HepG2 (cell line): ENCODE data around the gene MACROD2. TPM values are rescaled to one million over a fixed set of nuclear protein-coding genes. Genes with fewer than 3 reads are reported as not detected.

Experiments used
- ATAC-seq: fragments of 200-7000 bp; cut with Tn5 transposase; 3 replicates; pipeline ENCODE4 v1.9.1; 2020; ENCODE audit warnings: mild to moderate bottlenecking, moderate library complexity
- BruUV-seq: library from RNA; stranded (reverse); fragments of 400-500 nt; replicated peaks from 2 replicates; lab custom pipeline; 2021; lab: Mats Ljungman, UMichigan
- CTCF ChIA-PET: fragments of 300-600 bp; formaldehyde crosslinking; extraction: SDS; loops from one replicate; lab custom pipeline; 2021; ENCODE audit warnings: low total read pairs, inconsistent platforms, low intra/inter-chr PET ratio; lab: Yijun Ruan, JAX
- POLR2A ChIA-PET: fragments of 350-600 bp; sonication (Branson Sonifier 250); formaldehyde crosslinking; loops from one replicate; lab custom pipeline; 2020; ENCODE audit warnings: antibody characterized with exemption, inconsistent platforms; lab: Yijun Ruan, JAX
- DNase-seq: peaks from one replicate; pipeline ENCODE4 v3.0.0-alpha.2; 2015; ENCODE audit warnings: low spot score
- FAIRE-seq: peaks from 3 replicates; lab custom pipeline; 2011; peaks lifted over from hg19 to GRCh38; lab: Jason Lieb, UNC
- H2AFZ ChIP-seq: one replicate; pipeline ENCODE4 v1.6.1; 2011; ENCODE audit warnings: low read length, inconsistent platforms
- H3K27ac ChIP-seq: fragments of 300-600 bp; 3 replicates; pipeline ENCODE4 v1.8.0; 2011; ENCODE audit warnings: mixed run types, mild to moderate bottlenecking, mixed read lengths, low read length, inconsistent platforms; ENCODE audit not compliant: insufficient read depth; ENCODE audit errors: extremely low read length
- H3K27me3 ChIP-seq, 2 experiments: fragments of 200-600 bp in 1 of 2; 2 replicates in 1 of 2; 3 replicates in 1 of 2; pipeline versions ENCODE4 v1.6.0 to v1.8.0; 2011; ENCODE audit warnings: low read length in 2 of 2, mild to moderate bottlenecking in 2 of 2, moderate library complexity in 2 of 2, inconsistent platforms in 1 of 2; ENCODE audit not compliant: insufficient read depth in 2 of 2, control insufficient read depth in 1 of 2
- H3K36me3 ChIP-seq, 2 experiments: fragments of 200-600 bp in 1 of 2; replicated peaks in 1 of 2; 2 replicates in 1 of 2; 3 replicates in 1 of 2; pipeline versions ENCODE4 v1.5.1 to v1.8.0; 2011; ENCODE audit warnings: low read length in 2 of 2, inconsistent platforms in 1 of 2; ENCODE audit not compliant: insufficient read depth in 2 of 2, control insufficient read depth in 1 of 2
- H3K4me1 ChIP-seq: 2 replicates; pipeline ENCODE4 v1.5.1; 2012; ENCODE audit warnings: low read length, inconsistent platforms; ENCODE audit not compliant: insufficient read depth
- H3K4me2 ChIP-seq: 2 replicates; pipeline ENCODE4 v1.6.0; 2011; ENCODE audit warnings: low read depth, low read length, inconsistent platforms
- H3K4me3 ChIP-seq, 3 experiments: fragments of 200-600 bp in 1 of 3; sonication (generic), shearing (Covaris generic) in 1 of 3; replicated peaks in 1 of 3; 2 replicates each; pipeline ENCODE4 v1.5.1; 2011 to 2016; ENCODE audit warnings: low read length in 3 of 3, inconsistent platforms in 2 of 3, low read depth in 2 of 3, mild to moderate bottlenecking in 2 of 3, control low read depth in 1 of 3, mixed read lengths in 1 of 3; ENCODE audit not compliant: insufficient read depth in 1 of 3
- H3K79me2 ChIP-seq: one replicate; pipeline ENCODE4 v1.6.1; 2011; ENCODE audit warnings: low read length, inconsistent platforms; ENCODE audit not compliant: insufficient read depth
- H3K9ac ChIP-seq: 2 replicates; pipeline ENCODE4 v1.6.0; 2011; ENCODE audit warnings: mild to moderate bottlenecking, low read depth, low read length, inconsistent platforms; ENCODE audit not compliant: insufficient read depth
- H3K9me3 ChIP-seq: 2 replicates; pipeline ENCODE4 v1.5.1; 2012; ENCODE audit warnings: mild to moderate bottlenecking, low read length
- H4K20me1 ChIP-seq: 2 replicates; pipeline ENCODE4 v1.6.0; 2011; ENCODE audit warnings: inconsistent platforms, mild to moderate bottlenecking, low read length, moderate library complexity; ENCODE audit not compliant: insufficient read depth
- ATRX ChIP-seq: sonication (generic); formaldehyde crosslinking; IDR thresholded peaks from 2 replicates; pipeline ENCODE4 v1.4.0; 2020; ENCODE audit warnings: missing genetic modification reagents, borderline replicate concordance
- HNRNPL ChIP-seq: fragments of 200-400 bp; formaldehyde crosslinking; IDR thresholded peaks from 2 replicates; pipeline ENCODE4 v1.6.1; 2017; ENCODE audit warnings: mild to moderate bottlenecking, low read depth, low read length
- PITX1 ChIP-seq: sonication (generic); formaldehyde crosslinking; IDR thresholded peaks from 2 replicates; pipeline ENCODE4 v1.5.1; 2020; ENCODE audit warnings: mild to moderate bottlenecking, missing genetic modification reagents
- SRY ChIP-seq: sonication (generic); formaldehyde crosslinking; IDR thresholded peaks from 2 replicates; pipeline ENCODE4 v1.8.0; 2022; ENCODE audit warnings: mild to moderate bottlenecking, missing genetic modification reagents
- SUZ12 ChIP-seq: fragments of 150-350 bp; IDR thresholded peaks from 2 replicates; pipeline ENCODE4 v1.6.1; 2014; ENCODE audit warnings: low read depth, low read length
- ZNF136 ChIP-seq: sonication (generic); formaldehyde crosslinking; IDR thresholded peaks from 2 replicates; pipeline ENCODE4 v1.8.1; 2022; ENCODE audit warnings: low read depth, mild to moderate bottlenecking, moderate library complexity, missing genetic modification reagents
- ZNF180 ChIP-seq: sonication (generic); formaldehyde crosslinking; IDR thresholded peaks from 2 replicates; pipeline ENCODE4 v1.4.0; 2020; ENCODE audit warnings: low read depth, missing genetic modification reagents, borderline replicate concordance
- ZNF207 ChIP-seq: fragments of 450-650 bp; IDR thresholded peaks from 2 replicates; pipeline ENCODE4 v1.6.1; 2016; ENCODE audit warnings: antibody characterized with exemption, borderline replicate concordance
- ZNF607 ChIP-seq: sonication (generic); formaldehyde crosslinking; IDR thresholded peaks from 2 replicates; pipeline ENCODE4 v1.5.1; 2020; ENCODE audit warnings: missing genetic modification reagents, mild to moderate bottlenecking, borderline replicate concordance
- WGBS: methylation state at CpG from one replicate; pipeline ENCODE4 v1.1.6; 2017; ENCODE audit warnings: low lambda C conversion rate; 5-methylcytosine and 5-hydroxymethylcytosine counted together
- in situ Hi-C: cut with HindIII; loops from 2 replicates; pipeline ENCODE4 v1.10.0; 2017; ENCODE audit warnings: low pct_unique_long_range_greater_than_20kb; ENCODE audit not compliant: extremely low pct_ligation_motif_present
- intact Hi-C: fragments of 100-400 bp; cut with micrococcal nuclease; formaldehyde crosslinking; loops from one replicate; pipeline ENCODE4 v1.10.0; 2022; ENCODE audit not compliant: unreplicated experiment
- polyA plus RNA-seq, 8 experiments: library from polyadenylated mRNA; depleted of rRNA in 3 of 8; stranded (reverse) in 7 of 8; unstranded in 1 of 8; fragments of >200 nt; fragmentation: Illumina TruSeq in 4 of 8; extraction: Trizol in 4 of 8; gene quantifications; 2 replicates each; pipeline versions ENCODE4 v1.2.1 to v1.2.3, GENCODE V29; 2011 to 2016; ENCODE audit warnings: low read depth in 4 of 8, missing spikeins in 1 of 8, mixed read lengths in 1 of 8; ENCODE audit not compliant: insufficient read depth in 1 of 8
- total RNA-seq, 5 experiments: library from RNA; depleted of rRNA; stranded (reverse); fragments of >200 nt; fragmentation: Illumina TruSeq; extraction: Trizol; gene quantifications; 2 replicates each; pipeline ENCODE4 v1.2.3, GENCODE V29; 2016; ENCODE audit warnings: low read depth in 1 of 5
- TF ChIP-seq, protein P1 (sequence below): sonication (generic); formaldehyde crosslinking; IDR thresholded peaks from 2 replicates; pipeline ENCODE4 v1.4.0; 2020; ENCODE audit warnings: missing genetic modification reagents, borderline replicate concordance
- TF ChIP-seq, protein P2 (sequence below): sonication (generic); formaldehyde crosslinking; conservative IDR thresholded peaks from 2 replicates; pipeline ENCODE4 v1.5.0; 2020; ENCODE audit warnings: missing genetic modification reagents

The MACROD2 gene
- total and polyA plus RNA-seq, 2 of the 13 experiments (the other 11 are each of a cell fraction or from before 2014, with no cell fraction given), result 0.13 to 0.51 TPM

DNA sequence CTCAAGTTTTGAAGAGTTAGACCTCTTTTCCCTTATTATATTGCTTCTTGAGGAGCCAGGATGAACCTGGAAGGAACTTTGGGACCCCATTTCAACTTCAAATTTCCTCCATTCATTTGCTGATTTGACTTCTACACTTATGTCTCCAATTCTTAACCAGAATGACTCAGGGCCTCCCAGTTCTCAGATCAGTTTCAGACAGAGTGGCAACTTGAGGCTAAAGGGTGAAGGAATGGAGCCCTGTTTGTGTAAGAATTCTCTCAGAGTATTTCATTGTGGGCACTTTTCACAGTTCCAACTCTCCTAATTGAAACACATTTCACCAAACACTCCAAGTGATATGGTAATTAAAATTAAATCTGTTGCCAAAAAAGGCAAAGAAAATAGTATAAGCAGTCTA lies 451.1 kb downstream of the MACROD2 start (continued):
- no peak for TF ChIP-seq HNRNPL
- TF ChIP-seq ZNF207, result no peak

DNA sequence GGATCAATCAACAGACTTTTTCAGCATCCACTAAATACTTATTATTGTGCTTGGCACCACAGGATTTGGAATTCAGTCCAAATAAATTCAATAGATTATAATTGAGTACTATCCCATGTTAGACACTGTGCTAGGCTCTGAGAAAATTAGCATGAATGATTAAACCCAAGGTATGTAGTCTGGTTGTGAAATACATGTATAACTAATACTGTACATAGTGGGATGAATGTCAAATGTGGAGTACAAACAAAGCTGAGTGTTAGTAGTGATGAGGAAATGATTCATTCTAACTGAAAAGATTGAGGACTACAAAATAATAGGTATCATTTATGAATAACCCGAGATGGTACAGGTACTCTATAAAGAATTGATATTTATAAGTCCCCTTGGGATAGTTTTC lies 454.0 kb downstream of the MACROD2 start:
- Histone ChIP-seq H3K4me2 (no peak overlapping the region), H4K20me1 (no peaks in the 10 kb centered on the region), H3K36me3 (no peaks in the 10 kb centered on the region), H2AFZ (no peak overlapping the region), H3K79me2 (no peaks in the 10 kb centered on the region), H3K9ac (no peak overlapping the region), H3K9me3 (no peaks in the 10 kb centered on the region), H3K27me3 (no peaks in the 10 kb centered on the region), H3K4me1 (no peaks in the 10 kb centered on the region), H3K27ac (no peak overlapping the region)
- WGBS, result 2% methylated on average over 1 of the region's 1 CpG
- in situ Hi-C loops (no loop called here), intact Hi-C loops (no loop called here)
- DNase-seq (no peak), ATAC-seq (no peak)
- POLR2A ChIA-PET, result no interaction called here
- no TSS peak for BruUV-seq
- no peak for TF ChIP-seq ZNF136 (CRISPR knock-in tag)
- no peak for TF ChIP-seq ZNF180
- TF ChIP-seq, all 625 proteins: peak for 0
- H3K4me3 ChIP-seq, result no peak overlapping the region
- no peak for FAIRE-seq
- CTCF ChIA-PET, result no interaction called here

DNA sequence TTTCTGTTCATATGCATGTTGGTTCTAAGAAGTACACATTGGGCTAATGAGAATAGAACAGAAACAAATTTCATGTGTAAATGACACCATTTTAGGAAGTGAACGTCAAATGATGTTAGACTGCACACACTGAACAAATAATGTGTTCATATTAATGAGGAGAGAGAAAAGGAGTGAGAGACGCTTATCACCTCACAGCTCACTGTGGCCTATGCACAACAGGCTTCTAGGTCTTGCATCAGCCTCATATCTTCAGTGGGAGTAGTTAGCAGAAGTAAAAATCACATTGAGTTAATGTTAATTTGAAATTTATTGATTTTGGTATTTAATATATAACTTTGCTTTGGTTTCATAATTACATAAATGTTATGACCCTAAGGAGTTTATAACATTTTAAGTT lies 454.9 kb downstream of the MACROD2 start:
- H3K4me3 ChIP-seq, result no peak overlapping the region
- no peak overlapping the region for H3K27ac ChIP-seq
- DNase-seq (no peak), FAIRE-seq (no peak), ATAC-seq (no peak)
- no peaks in the 10 kb centered on the region for H3K9me3 ChIP-seq
- H3K36me3 ChIP-seq, result no peaks in the 10 kb centered on the region
- no peak overlapping the region for H2AFZ ChIP-seq
- no peak overlapping the region for H3K9ac ChIP-seq
- WGBS, result 20% methylated on average over 2 of the region's 2 CpGs
- no peak overlapping the region for H3K4me2 ChIP-seq
- in situ Hi-C loops (no loop called here), intact Hi-C loops (no loop called here)
- CTCF ChIA-PET, result no interaction called here
- no peaks in the 10 kb centered on the region for H4K20me1 ChIP-seq
- no TSS peak for BruUV-seq
- no peaks in the 10 kb centered on the region for H3K4me1 ChIP-seq
- no peaks in the 10 kb centered on the region for H3K79me2 ChIP-seq
- no peaks in the 10 kb centered on the region for H3K27me3 ChIP-seq
- POLR2A ChIA-PET, result no interaction called here
- TF ChIP-seq, protein P1, sequence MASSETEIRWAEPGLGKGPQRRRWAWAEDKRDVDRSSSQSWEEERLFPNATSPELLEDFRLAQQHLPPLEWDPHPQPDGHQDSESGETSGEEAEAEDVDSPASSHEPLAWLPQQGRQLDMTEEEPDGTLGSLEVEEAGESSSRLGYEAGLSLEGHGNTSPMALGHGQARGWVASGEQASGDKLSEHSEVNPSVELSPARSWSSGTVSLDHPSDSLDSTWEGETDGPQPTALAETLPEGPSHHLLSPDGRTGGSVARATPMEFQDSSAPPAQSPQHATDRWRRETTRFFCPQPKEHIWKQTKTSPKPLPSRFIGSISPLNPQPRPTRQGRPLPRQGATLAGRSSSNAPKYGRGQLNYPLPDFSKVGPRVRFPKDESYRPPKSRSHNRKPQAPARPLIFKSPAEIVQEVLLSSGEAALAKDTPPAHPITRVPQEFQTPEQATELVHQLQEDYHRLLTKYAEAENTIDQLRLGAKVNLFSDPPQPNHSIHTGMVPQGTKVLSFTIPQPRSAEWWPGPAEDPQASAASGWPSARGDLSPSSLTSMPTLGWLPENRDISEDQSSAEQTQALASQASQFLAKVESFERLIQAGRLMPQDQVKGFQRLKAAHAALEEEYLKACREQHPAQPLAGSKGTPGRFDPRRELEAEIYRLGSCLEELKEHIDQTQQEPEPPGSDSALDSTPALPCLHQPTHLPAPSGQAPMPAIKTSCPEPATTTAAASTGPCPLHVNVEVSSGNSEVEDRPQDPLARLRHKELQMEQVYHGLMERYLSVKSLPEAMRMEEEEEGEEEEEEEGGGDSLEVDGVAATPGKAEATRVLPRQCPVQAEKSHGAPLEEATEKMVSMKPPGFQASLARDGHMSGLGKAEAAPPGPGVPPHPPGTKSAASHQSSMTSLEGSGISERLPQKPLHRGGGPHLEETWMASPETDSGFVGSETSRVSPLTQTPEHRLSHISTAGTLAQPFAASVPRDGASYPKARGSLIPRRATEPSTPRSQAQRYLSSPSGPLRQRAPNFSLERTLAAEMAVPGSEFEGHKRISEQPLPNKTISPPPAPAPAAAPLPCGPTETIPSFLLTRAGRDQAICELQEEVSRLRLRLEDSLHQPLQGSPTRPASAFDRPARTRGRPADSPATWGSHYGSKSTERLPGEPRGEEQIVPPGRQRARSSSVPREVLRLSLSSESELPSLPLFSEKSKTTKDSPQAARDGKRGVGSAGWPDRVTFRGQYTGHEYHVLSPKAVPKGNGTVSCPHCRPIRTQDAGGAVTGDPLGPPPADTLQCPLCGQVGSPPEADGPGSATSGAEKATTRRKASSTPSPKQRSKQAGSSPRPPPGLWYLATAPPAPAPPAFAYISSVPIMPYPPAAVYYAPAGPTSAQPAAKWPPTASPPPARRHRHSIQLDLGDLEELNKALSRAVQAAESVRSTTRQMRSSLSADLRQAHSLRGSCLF (CRISPR knock-in tag), result no peak
- TF ChIP-seq SUZ12 (no peak), ATRX (CRISPR knock-in tag) (no peak), PITX1 (CRISPR knock-in tag) (no peak), ZNF607 (CRISPR knock-in tag) (no peak), SRY (CRISPR knock-in tag) (no peak)
- TF ChIP-seq, protein P2, sequence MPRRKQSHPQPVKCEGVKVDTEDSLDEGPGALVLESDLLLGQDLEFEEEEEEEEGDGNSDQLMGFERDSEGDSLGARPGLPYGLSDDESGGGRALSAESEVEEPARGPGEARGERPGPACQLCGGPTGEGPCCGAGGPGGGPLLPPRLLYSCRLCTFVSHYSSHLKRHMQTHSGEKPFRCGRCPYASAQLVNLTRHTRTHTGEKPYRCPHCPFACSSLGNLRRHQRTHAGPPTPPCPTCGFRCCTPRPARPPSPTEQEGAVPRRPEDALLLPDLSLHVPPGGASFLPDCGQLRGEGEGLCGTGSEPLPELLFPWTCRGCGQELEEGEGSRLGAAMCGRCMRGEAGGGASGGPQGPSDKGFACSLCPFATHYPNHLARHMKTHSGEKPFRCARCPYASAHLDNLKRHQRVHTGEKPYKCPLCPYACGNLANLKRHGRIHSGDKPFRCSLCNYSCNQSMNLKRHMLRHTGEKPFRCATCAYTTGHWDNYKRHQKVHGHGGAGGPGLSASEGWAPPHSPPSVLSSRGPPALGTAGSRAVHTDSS, result no peak
